Vagina (tissue), 2 donors: ENCODE results near the gene THSD7B.

Experiments used
- POLR2A ChIP-seq, 2 donors: fragments of 450-650 bp; IDR thresholded peaks; one replicate each; pipeline ENCODE4 v1.6.1; 2017; ENCODE audit warnings: antibody characterized with exemption in 2 of 2, mild to moderate bottlenecking in 2 of 2, moderate library complexity in 2 of 2
- POLR2AphosphoS5 ChIP-seq, 2 donors: sonication (generic); formaldehyde crosslinking; IDR thresholded peaks; one replicate each; pipeline ENCODE4 v1.9.0; 2017; ENCODE audit warnings: antibody characterized with exemption in 2 of 2, mild to moderate bottlenecking in 2 of 2, low read depth in 1 of 2; ENCODE audit not compliant: insufficient read depth in 1 of 2
- TF ChIP-seq, protein P1 (sequence below), 3 experiments: fragments of 450-650 bp in 2 of 3; fragments of 200-600 bp in 1 of 3; sonication (generic) in 1 of 3; IDR thresholded peaks; one replicate each; pipeline ENCODE4 v1.5.1; 2017 to 2019; ENCODE audit warnings: antibody characterized with exemption in 3 of 3, mild to moderate bottlenecking in 2 of 3, moderate library complexity in 2 of 3

DNA sequence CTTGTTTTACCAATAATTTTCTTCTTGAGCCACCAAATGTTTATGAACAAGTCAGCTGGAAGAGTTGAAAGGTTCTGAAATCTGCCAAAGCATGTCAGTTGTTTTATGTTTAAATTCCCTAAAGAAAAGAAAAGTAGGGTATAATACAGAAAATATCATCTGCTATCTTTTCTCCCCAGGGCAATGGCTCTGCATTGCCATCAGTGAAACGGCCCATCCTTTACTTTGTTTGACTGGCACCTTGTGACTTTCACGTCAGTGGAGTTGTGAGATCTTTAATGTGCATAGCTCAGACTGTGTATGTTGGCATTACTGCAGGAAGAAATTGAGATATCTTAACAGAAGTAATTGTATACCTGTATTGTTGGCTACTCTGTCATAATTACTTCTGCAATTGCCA is 239.9 kb downstream of the THSD7B start:
- TF ChIP-seq POLR2AphosphoS5 (IDR thresholded peaks at IDR 0.05; ENCODE audit: insufficient read depth in 1 of 2, low read depth in 1 of 2) (no peak), POLR2A (IDR thresholded peaks at IDR 0.05) (no peak)
- TF ChIP-seq, protein P1, sequence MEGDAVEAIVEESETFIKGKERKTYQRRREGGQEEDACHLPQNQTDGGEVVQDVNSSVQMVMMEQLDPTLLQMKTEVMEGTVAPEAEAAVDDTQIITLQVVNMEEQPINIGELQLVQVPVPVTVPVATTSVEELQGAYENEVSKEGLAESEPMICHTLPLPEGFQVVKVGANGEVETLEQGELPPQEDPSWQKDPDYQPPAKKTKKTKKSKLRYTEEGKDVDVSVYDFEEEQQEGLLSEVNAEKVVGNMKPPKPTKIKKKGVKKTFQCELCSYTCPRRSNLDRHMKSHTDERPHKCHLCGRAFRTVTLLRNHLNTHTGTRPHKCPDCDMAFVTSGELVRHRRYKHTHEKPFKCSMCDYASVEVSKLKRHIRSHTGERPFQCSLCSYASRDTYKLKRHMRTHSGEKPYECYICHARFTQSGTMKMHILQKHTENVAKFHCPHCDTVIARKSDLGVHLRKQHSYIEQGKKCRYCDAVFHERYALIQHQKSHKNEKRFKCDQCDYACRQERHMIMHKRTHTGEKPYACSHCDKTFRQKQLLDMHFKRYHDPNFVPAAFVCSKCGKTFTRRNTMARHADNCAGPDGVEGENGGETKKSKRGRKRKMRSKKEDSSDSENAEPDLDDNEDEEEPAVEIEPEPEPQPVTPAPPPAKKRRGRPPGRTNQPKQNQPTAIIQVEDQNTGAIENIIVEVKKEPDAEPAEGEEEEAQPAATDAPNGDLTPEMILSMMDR (IDR thresholded peaks at IDR 0.05) = no peak
